Epithelial cell of proximal tubule (primary cell): ENCODE data around the gene EPB41L4B. TPM values are rescaled to one million over a fixed set of nuclear protein-coding genes. Genes with fewer than 3 reads are reported as not detected.
"Not testable (repeated sequence)": the region's sequence is repeated elsewhere in the genome, so short reads cannot be mapped to it uniquely, and the experiment has no call there.

Source experiments
- DNase-seq: peaks from one replicate; pipeline ENCODE4 v3.0.0-alpha.2; 2011; ENCODE audit warnings: low read depth
- H3K4me3 ChIP-seq: 2 replicates; pipeline ENCODE4 v1.5.1; 2011; ENCODE audit warnings: low read depth, mild to moderate bottlenecking, low read length
- total RNA-seq: library from RNA; depleted of rRNA; stranded (reverse); fragments of >200 nt; gene quantifications from 2 replicates; pipeline ENCODE4 v1.2.3, GENCODE V29; 2015
- TF ChIP-seq, protein P1 (sequence below): conservative IDR thresholded peaks from 2 replicates; pipeline ENCODE4 v1.5.1; 2012; ENCODE audit warnings: low read depth, mild to moderate bottlenecking, low read length

EPB41L4B gene
- total RNA-seq, 1 donor from 2014 or later: 7.6 TPM

DNA sequence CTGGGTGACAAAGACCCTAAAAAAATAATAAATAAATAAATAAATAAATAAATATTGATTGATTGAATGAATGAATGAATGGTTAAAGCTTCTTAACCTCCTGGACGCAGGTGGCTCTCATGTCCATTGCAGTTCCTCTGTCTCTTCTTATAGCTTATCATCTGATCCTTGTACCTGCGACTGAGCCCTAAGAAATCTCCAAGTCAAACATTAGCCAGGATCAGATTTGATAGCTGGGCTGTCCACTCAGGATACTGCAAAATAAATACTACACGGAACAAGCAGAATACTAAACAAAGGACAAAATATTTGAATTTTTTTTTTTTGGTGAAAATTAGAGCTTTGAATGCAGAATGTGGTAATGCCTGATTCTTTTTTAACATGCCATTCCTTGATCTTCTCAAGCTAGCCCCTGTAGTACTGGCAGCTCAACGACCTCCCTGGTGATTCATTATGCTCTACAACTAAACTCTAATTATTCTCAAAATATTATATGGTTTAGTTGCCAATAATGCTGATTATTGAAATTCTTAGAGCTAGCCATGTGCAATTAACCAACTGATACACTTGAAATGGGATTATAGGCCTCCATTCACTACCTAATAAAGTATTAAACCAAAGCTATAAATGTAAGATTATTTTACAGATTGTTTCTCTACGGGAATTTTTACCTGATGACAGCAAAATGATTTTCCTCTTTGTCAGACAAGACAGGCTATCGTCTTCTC lies 191.2 kb downstream of the EPB41L4B start:
- no peak overlapping the region for H3K4me3 ChIP-seq
- no peak for DNase-seq
- TF ChIP-seq, protein P1, sequence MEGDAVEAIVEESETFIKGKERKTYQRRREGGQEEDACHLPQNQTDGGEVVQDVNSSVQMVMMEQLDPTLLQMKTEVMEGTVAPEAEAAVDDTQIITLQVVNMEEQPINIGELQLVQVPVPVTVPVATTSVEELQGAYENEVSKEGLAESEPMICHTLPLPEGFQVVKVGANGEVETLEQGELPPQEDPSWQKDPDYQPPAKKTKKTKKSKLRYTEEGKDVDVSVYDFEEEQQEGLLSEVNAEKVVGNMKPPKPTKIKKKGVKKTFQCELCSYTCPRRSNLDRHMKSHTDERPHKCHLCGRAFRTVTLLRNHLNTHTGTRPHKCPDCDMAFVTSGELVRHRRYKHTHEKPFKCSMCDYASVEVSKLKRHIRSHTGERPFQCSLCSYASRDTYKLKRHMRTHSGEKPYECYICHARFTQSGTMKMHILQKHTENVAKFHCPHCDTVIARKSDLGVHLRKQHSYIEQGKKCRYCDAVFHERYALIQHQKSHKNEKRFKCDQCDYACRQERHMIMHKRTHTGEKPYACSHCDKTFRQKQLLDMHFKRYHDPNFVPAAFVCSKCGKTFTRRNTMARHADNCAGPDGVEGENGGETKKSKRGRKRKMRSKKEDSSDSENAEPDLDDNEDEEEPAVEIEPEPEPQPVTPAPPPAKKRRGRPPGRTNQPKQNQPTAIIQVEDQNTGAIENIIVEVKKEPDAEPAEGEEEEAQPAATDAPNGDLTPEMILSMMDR: no peak

DNA sequence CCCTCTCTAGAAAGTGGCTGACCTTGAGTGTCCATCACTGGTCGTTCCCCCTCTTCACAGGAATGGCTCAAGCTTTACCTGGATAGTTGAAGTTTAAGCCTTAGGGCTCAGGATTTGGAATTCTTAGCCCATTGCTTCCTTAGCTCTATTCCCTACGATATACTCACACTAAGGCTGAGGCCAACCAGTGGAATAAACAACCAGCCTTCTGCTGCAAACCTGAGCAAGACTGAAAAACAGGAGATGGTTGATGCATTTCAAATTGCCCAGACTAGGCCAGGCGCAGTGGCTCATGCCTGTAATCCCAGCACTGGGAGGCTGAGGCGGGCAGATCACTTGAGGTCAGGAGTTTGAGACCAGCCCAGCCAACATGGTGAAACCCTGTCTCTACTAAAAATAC lies 194.2 kb downstream of the EPB41L4B start:
- not testable (repeated sequence) for DNase-seq, H3K4me3 ChIP-seq

DNA sequence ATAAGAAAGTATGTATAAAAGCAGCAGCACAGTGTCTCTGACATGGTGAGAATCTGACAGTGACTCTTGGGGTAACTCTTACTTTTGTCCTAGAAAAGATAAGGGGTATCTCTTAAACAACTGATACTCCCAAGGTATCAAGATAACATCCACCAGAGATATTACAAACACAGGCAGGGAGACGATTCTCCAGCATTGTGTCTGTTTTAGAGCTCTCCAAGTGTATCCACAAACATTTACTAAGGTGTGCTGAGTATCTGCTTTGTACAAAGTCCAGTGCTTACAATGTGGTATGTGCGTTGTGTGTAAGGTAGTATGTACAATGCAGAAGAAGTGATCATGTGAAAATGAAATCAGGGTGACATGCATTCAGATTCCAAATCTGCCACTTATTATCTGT lies 196.7 kb downstream of the EPB41L4B start:
- TF ChIP-seq, protein P1: no peak
- no peak overlapping the region for H3K4me3 ChIP-seq
- no peak for DNase-seq

DNA sequence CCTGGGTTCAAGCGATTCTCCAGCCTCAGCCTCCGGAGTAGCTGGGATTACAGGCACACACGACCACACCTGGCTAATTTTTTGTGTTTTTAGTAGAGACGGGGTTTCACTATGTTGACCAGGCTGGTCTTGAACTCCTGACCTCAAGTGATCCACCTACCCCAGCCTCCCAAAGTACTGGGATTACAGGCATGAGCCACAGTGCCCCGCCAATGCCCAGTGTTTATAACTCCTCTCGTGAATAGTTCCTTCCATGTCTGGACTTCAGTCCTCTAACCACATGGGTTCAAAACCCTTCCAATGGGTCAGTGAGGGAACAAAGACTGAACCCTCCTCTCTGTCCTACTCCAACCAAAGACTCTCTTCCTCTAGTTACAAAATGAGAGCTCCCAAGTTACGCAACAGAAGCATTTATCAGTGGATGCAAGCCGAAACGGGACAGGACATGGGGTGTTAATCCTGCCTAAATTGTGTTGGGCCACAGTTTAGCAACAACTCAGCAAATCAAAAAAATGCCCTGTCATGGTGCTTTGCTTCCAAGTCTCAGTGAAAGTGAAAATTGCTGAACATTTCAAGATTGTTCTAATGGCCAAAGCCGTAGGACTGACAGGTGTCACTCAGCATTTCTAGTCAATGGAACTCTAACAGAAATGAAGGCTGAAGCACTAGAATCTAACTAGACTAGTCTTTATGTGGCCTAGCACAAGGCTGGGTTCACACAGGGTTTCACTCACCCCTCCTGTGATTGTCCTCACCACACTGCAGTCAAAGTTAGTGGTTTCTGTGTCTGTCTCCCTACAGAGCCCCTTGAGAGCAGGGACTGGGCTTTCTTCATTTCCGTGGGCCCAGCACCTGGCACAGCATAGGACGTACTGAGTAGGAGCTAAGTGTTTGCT lies 197.9 kb downstream of the EPB41L4B start:
- DNase-seq: no peak
- TF ChIP-seq, protein P1: no peak
- no peak overlapping the region for H3K4me3 ChIP-seq

Other genes with a start within 250 kb of the EPB41L4B start
- gene TMEM245, start 201.1 kb downstream of the EPB41L4B start, total RNA-seq: 37.8 and 57.1 TPM in 2 replicates
- gene FRRS1L, start 153.8 kb downstream of the EPB41L4B start, total RNA-seq: 0.14 and 0.69 TPM in 2 replicates
- 33.0 and 53.0 TPM in 2 replicates for gene PTPN3, start 177.2 kb upstream of the EPB41L4B start, total RNA-seq